HUDEP-2 (cell line): Measurements from ENCODE around the gene AKAP1.

Experiments used
- DNase-seq, 76 experiments: peaks; one replicate each; lab custom pipeline; 2025; ENCODE audit not compliant: unreplicated experiment in 76 of 76; lab: John Stamatoyannopoulos, UW

Gene AKAP1

GRCh38 chr17:57105591-57105990, 20.5 kb downstream of the AKAP1 start:
- no peak for DNase-seq

GRCh38 chr17:57106107-57106835, 21.2 kb downstream of the AKAP1 start:
- peak in 13 of 76 experiments; percentile 1 to 26 (median 9) for DNase-seq

- no peak for DNase-seq
These were observed 21.9 kb downstream of the AKAP1 start for GRCh38 chr17:57106836-57107497.

- no peak for DNase-seq
These were observed 22.6 kb downstream of the AKAP1 start for GRCh38 chr17:57107498-57108101.

GRCh38 chr17:57108671-57109392, 23.8 kb downstream of the AKAP1 start:
- DNase-seq, result no peak

- no peak for DNase-seq
These were observed 24.5 kb downstream of the AKAP1 start for GRCh38 chr17:57109393-57110151.

- DNase-seq, result no peak
These were observed 25.1 kb downstream of the AKAP1 start for GRCh38 chr17:57110152-57110542.

- no peak for DNase-seq
These were observed 25.7 kb downstream of the AKAP1 start for GRCh38 chr17:57110579-57111325.

GRCh38 chr17:57111386-57111785, 26.3 kb downstream of the AKAP1 start:
- no peak for DNase-seq

GRCh38 chr17:57113011-57113410, 28.0 kb downstream of the AKAP1 start:
- DNase-seq, result no peak

- DNase-seq, result no peak
These were observed 28.6 kb downstream of the AKAP1 start for GRCh38 chr17:57113656-57114055.

- DNase-seq, result peak in 42 of 76 experiments; percentile 5 to 68 (median 34)
These were observed 29.1 kb downstream of the AKAP1 start for GRCh38 chr17:57114085-57114673.

- no peak for DNase-seq
These were observed 30.3 kb downstream of the AKAP1 start for GRCh38 chr17:57115377-57115776.

- no peak for DNase-seq
These were observed 30.9 kb downstream of the AKAP1 start for GRCh38 chr17:57115916-57116315.

GRCh38 chr17:57117798-57118197, 32.8 kb downstream of the AKAP1 start:
- no peak for DNase-seq

- no peak for DNase-seq
These were observed 35.8 kb downstream of the AKAP1 start for GRCh38 chr17:57120814-57121213.

- DNase-seq, result peak in 35 of 76 experiments; percentile 5 to 53 (median 28)
These were observed 36.4 kb downstream of the AKAP1 start for GRCh38 chr17:57121308-57122042.

GRCh38 chr17:57124053-57124452, 39.0 kb downstream of the AKAP1 start:
- DNase-seq, result peak in 8 of 76 experiments; percentile 8 to 33 (median 17)

GRCh38 chr17:57125406-57125805, 40.4 kb downstream of the AKAP1 start:
- DNase-seq, result no peak
